GM12878 (cell line): ENCODE measurements around the gene WFS1. TPM values are rescaled to one million over a fixed set of nuclear protein-coding genes. Genes with fewer than 3 reads are reported as not detected.

Source experiments
- ATAC-seq: fragments of 200-7000 bp; cut with Tn5 transposase; 3 replicates; pipeline ENCODE4 v1.9.1; 2020; ENCODE audit warnings: mild to moderate bottlenecking, moderate library complexity
- BruUV-seq: library from RNA; stranded (reverse); fragments of 400-500 nt; replicated peaks from 2 replicates; lab custom pipeline; 2021; lab: Mats Ljungman, UMichigan
- CTCF ChIA-PET: fragments of 300-600 bp; sonication (Branson Sonifier 250); formaldehyde crosslinking; extraction: SDS; loops from one replicate; lab custom pipeline; 2021; ENCODE audit warnings: inconsistent platforms; lab: Yijun Ruan, JAX
- POLR2A ChIA-PET: fragments of 350-600 bp; formaldehyde crosslinking; extraction: SDS; loops from one replicate; lab custom pipeline; 2021; ENCODE audit warnings: inconsistent platforms; lab: Charles Lee
- RAD21 ChIA-PET: fragments of 300-600 bp; sonication (Branson Sonifier 250); formaldehyde crosslinking; loops from one replicate; lab custom pipeline; 2023; ENCODE audit warnings: antibody characterized with exemption; ENCODE audit not compliant: unreplicated experiment; lab: Charles Lee
- SMC1A ChIA-PET: fragments of 300-600 bp; sonication (Branson Sonifier 250); formaldehyde crosslinking; loops from one replicate; lab custom pipeline; 2023; ENCODE audit not compliant: unreplicated experiment, uncharacterized antibody; lab: Charles Lee
- DNase-seq: peaks from one replicate; pipeline ENCODE4 v3.0.0-alpha.2; 2011; ENCODE audit warnings: low read depth, low spot score
- FAIRE-seq: peaks from 3 replicates; lab custom pipeline; 2011; peaks lifted over from hg19 to GRCh38; lab: Jason Lieb, UNC
- H2AFZ ChIP-seq: 2 replicates; pipeline ENCODE4 v1.6.0; 2011; ENCODE audit warnings: low read depth, low read length, control low read depth; ENCODE audit not compliant: control insufficient read depth
- H3K27ac ChIP-seq: 2 replicates; pipeline ENCODE4 v1.5.1; 2011; ENCODE audit warnings: control low read depth; ENCODE audit not compliant: control insufficient read depth, insufficient read depth
- H3K27me3 ChIP-seq, 2 experiments: replicated peaks in 1 of 2; 2 replicates each; pipeline versions ENCODE4 v1.6.0 to v1.6.1; 2011; ENCODE audit warnings: low read length in 1 of 2; ENCODE audit not compliant: control insufficient read depth in 2 of 2, insufficient read depth in 2 of 2
- H3K36me3 ChIP-seq, 2 experiments: 2 replicates each; pipeline ENCODE4 v1.5.1; 2011; ENCODE audit warnings: low read length in 1 of 2; ENCODE audit not compliant: control insufficient read depth in 2 of 2, insufficient read depth in 2 of 2
- H3K4me1 ChIP-seq: 2 replicates; pipeline ENCODE4 v1.6.1; 2011; ENCODE audit warnings: mild to moderate bottlenecking, low read length, moderate library complexity, mixed read lengths; ENCODE audit not compliant: control insufficient read depth, insufficient read depth
- H3K4me2 ChIP-seq: 2 replicates; pipeline ENCODE4 v1.6.0; 2011; ENCODE audit warnings: control low read depth; ENCODE audit not compliant: control insufficient read depth, insufficient read depth
- H3K4me3 ChIP-seq: fragments of 200-600 bp; sonication (generic); 2 replicates; pipeline ENCODE4 v1.5.1; 2016
- H3K79me2 ChIP-seq: 2 replicates; pipeline ENCODE4 v1.6.0; 2011; ENCODE audit warnings: low read length; ENCODE audit not compliant: control insufficient read depth, insufficient read depth
- H3K9ac ChIP-seq: 2 replicates; pipeline ENCODE4 v1.8.0; 2011; ENCODE audit warnings: low read length, control low read depth, mixed read lengths; ENCODE audit not compliant: control insufficient read depth, insufficient read depth
- H3K9me3 ChIP-seq: replicated peaks from 3 replicates; pipeline ENCODE4 v1.5.1; 2011; ENCODE audit warnings: mild to moderate bottlenecking, low read length; ENCODE audit not compliant: control insufficient read depth, insufficient read depth
- H4K20me1 ChIP-seq: 2 replicates; pipeline ENCODE4 v1.6.0; 2011; ENCODE audit not compliant: control insufficient read depth, insufficient read depth
- BHLHE40 ChIP-seq, 2 experiments: fragments of 450-650 bp in 1 of 2; IDR thresholded peaks; 2 replicates each; pipeline ENCODE4 v1.6.1; 2011 to 2017; ENCODE audit warnings: low read depth in 2 of 2, borderline replicate concordance in 1 of 2, improper control_type of control experiment in 1 of 2, low read length in 1 of 2, mild to moderate bottlenecking in 1 of 2
- CEBPB ChIP-seq, 2 experiments: fragments of 150-350 bp in 1 of 2; IDR thresholded peaks; 2 replicates each; pipeline ENCODE4 v1.6.1; 2012 to 2014; ENCODE audit warnings: low read depth in 2 of 2, low read length in 2 of 2, borderline replicate concordance in 1 of 2, inconsistent platforms in 1 of 2
- CEBPZ ChIP-seq: fragments of 150-350 bp; IDR thresholded peaks from 2 replicates; pipeline ENCODE4 v1.6.1; 2016; ENCODE audit warnings: low read depth, low read length
- CTCF ChIP-seq, 3 experiments: IDR thresholded peaks in 2 of 3; conservative IDR thresholded peaks in 1 of 3; 2 replicates each; pipeline ENCODE4 v1.5.1; 2011; ENCODE audit warnings: low read depth in 3 of 3, low read length in 3 of 3, mild to moderate bottlenecking in 3 of 3, control low read depth in 2 of 3, moderate library complexity in 2 of 3, inconsistent platforms in 1 of 3, mixed read lengths in 1 of 3; ENCODE audit not compliant: control insufficient read depth in 2 of 3, insufficient read depth in 1 of 3; ENCODE audit errors: extremely low read depth in 1 of 3
- HDGF ChIP-seq: fragments of 450-650 bp; IDR thresholded peaks from 2 replicates; pipeline ENCODE4 v1.6.1; 2016; ENCODE audit warnings: antibody characterized with exemption
- IRF3 ChIP-seq: fragments of 450-650 bp; IDR thresholded peaks from 2 replicates; pipeline ENCODE4 v1.6.1; 2014; ENCODE audit warnings: mild to moderate bottlenecking
- KLF5 ChIP-seq: fragments of 450-650 bp; IDR thresholded peaks from 2 replicates; pipeline ENCODE4 v1.6.1; 2014; ENCODE audit warnings: mild to moderate bottlenecking; ENCODE audit not compliant: partially characterized antibody
- NBN ChIP-seq: fragments of 450-650 bp; IDR thresholded peaks from 2 replicates; pipeline ENCODE4 v1.6.1; 2016
- RELA ChIP-seq: fragments of 450-650 bp; IDR thresholded peaks from 2 replicates; pipeline ENCODE4 v1.8.0; 2014; ENCODE audit warnings: borderline replicate concordance; ENCODE audit not compliant: partially characterized antibody
- SPI1 ChIP-seq: IDR thresholded peaks from 2 replicates; pipeline ENCODE4 v1.6.1; 2011; ENCODE audit warnings: low read depth, mild to moderate bottlenecking, low read length, moderate library complexity, borderline replicate concordance; ENCODE audit not compliant: insufficient read depth
- SRF ChIP-seq, 2 experiments: IDR thresholded peaks; 2 replicates each; pipeline ENCODE4 v1.6.1; 2011; ENCODE audit warnings: low read depth in 2 of 2, low read length in 2 of 2, mild to moderate bottlenecking in 1 of 2, moderate library complexity in 1 of 2
- ZBED1 ChIP-seq: IDR thresholded peaks from 2 replicates; pipeline ENCODE4 v1.6.1; 2016; ENCODE audit warnings: borderline replicate concordance
- ZNF24 ChIP-seq: fragments of 450-650 bp; IDR thresholded peaks from 2 replicates; pipeline ENCODE4 v1.6.1; 2017; ENCODE audit warnings: antibody characterized with exemption, mild to moderate bottlenecking
- ZNF274 ChIP-seq: IDR thresholded peaks from one replicate; pipeline ENCODE4 v1.8.0; 2011; ENCODE audit not compliant: insufficient read length, insufficient read depth
- WGBS: methylation state at CpG from one replicate; pipeline ENCODE4 v1.1.6; 2016; ENCODE audit warnings: low lambda C conversion rate; ENCODE audit not compliant: insufficient replicate concordance, insufficient coverage; ENCODE audit errors: missing lambda C conversion rate; 5-methylcytosine and 5-hydroxymethylcytosine counted together
- in situ Hi-C: fragments of 300-500 bp; cut with MboI; formaldehyde crosslinking; loops from 9 replicates; pipeline ENCODE4 v1.14.3; 2018; ENCODE audit warnings: mixed read lengths
- intact Hi-C: fragments of 100-400 bp; cut with micrococcal nuclease; formaldehyde crosslinking; loops from one replicate; pipeline ENCODE4 v1.14.2; 2022; ENCODE audit not compliant: unreplicated experiment
- polyA plus RNA-seq, 11 experiments: library from polyadenylated mRNA; depleted of rRNA in 4 of 11; unstranded in 6 of 11; stranded (reverse) in 5 of 11; fragments of >200 nt; fragmentation: Nextera tagmentation in 4 of 11; fragmentation: Illumina TruSeq in 1 of 11; extraction: Ambion mirVana in 4 of 11; extraction: Trizol in 1 of 11; gene quantifications; 1 replicate in 1 of 11; 2 replicates in 10 of 11; pipeline versions ENCODE4 v1.2.1 to v1.2.3, GENCODE V29; 2011 to 2016; ENCODE audit warnings: inconsistent platforms in 2 of 11, missing spikeins in 2 of 11, low read depth in 1 of 11
- total RNA-seq, 4 experiments: library from RNA; depleted of rRNA in 3 of 4; stranded (reverse); fragments of >200 nt in 3 of 4; fragmentation: Illumina TruSeq in 1 of 4; extraction: Trizol in 1 of 4; gene quantifications; 2 replicates each; pipeline versions ENCODE4 v1.2.1 to v1.2.3, GENCODE V29; 2013 to 2021

Gene WFS1
- total and polyA plus RNA-seq, 10 of the 15 experiments (the other 5 are each of a cell fraction or from before 2014, with no cell fraction given), result 0.31 to 4.7 (median 2.0) TPM

GRCh38 chr4:6257247-6258025 lies 12.2 kb upstream of the WFS1 start:
- H3K4me3 ChIP-seq, result no peak overlapping the region
- POLR2A ChIA-PET, result no interaction called here
- BruUV-seq, result no TSS peak
- in situ Hi-C loops (no loop called here), intact Hi-C loops (no loop called here)
- no peak for DNase-seq
- H3K27me3 ChIP-seq, result no peaks in the 10 kb centered on the region
- SMC1A ChIA-PET, result interaction anchor here (1.0 to 1.9 kb wide), 3 partner anchors 70 to 123 kb away, joined by 3 to 5 read pairs (median 5); no protein-coding TSS in a partner anchor
- no peak for FAIRE-seq
- 4% methylated on average over 16 of the region's 18 CpGs for WGBS
- H3K9me3 ChIP-seq, result no peaks in the 10 kb centered on the region
- no peaks in the 10 kb centered on the region for H3K79me2 ChIP-seq
- no peaks in the 10 kb centered on the region for H4K20me1 ChIP-seq
- H3K4me2 ChIP-seq, result peak overlapping the region; percentile 48; the same call in 1 of the 2 replicates
- peak overlapping the region; percentile 47 for H2AFZ ChIP-seq
- CTCF ChIA-PET, result interaction anchor here (1.0 to 15.8 kb wide), 5 partner anchors 5 to 127 kb away, joined by 3 to 419 read pairs (median 4); no protein-coding TSS in a partner anchor
- ATAC-seq, result peak; percentile 78
- H3K27ac ChIP-seq, result no peak overlapping the region
- H3K9ac ChIP-seq, result no peak overlapping the region
- no peaks in the 10 kb centered on the region; the same call in 1 of the 2 replicates for H3K4me1 ChIP-seq
- RAD21 ChIA-PET, result interaction anchor here (1.0 to 9.6 kb wide), 2 partner anchors 8 to 72 kb away, joined by 4 to 156 read pairs; no protein-coding TSS in a partner anchor
- no peaks in the 10 kb centered on the region for H3K36me3 ChIP-seq
- TF ChIP-seq IRF3, result no peak
- TF ChIP-seq ZNF274, result no peak
- TF ChIP-seq CEBPZ, result no peak
- TF ChIP-seq CTCF (IDR thresholded peaks at IDR 0.05 in 2 of 3, conservative IDR thresholded peaks at IDR 0.05 in 1 of 3; ENCODE audit: control insufficient read depth in 2 of 3, extremely low read depth in 1 of 3, insufficient read depth in 1 of 3, low read depth in 3 of 3, low read length in 3 of 3), result no peak
- TF ChIP-seq BHLHE40 (IDR thresholded peaks at IDR 0.05; ENCODE audit: borderline replicate concordance in 1 of 2, low read depth in 2 of 2, low read length in 1 of 2), result peak; percentile 19 to 72; a peak in 3 of 4 replicates
- peak; percentile 80 for TF ChIP-seq SPI1
- no peak for TF ChIP-seq SRF (IDR thresholded peaks at IDR 0.05; ENCODE audit: low read depth in 2 of 2, low read length in 2 of 2)
- no peak for TF ChIP-seq KLF5
- TF ChIP-seq CEBPB (IDR thresholded peaks at IDR 0.05; ENCODE audit: borderline replicate concordance in 1 of 2, low read depth in 2 of 2, low read length in 2 of 2), result no peak
- 0 out of 2 replicates have a peak, but pooled peaks have one; percentile 23 for TF ChIP-seq NBN
- peak; percentile 97 for TF ChIP-seq ZNF24
- peak; percentile 78; the same call in 1 of the 2 replicates for TF ChIP-seq HDGF
- TF ChIP-seq RELA, result no peak
- no peak for TF ChIP-seq ZBED1
